VCaP (cell line): ENCODE results near the gene SOBP.

Source experiments
- H3K27ac ChIP-seq: fragments of 450-650 bp; 2 replicates; pipeline ENCODE4 v1.5.1; 2017
- CTCF ChIP-seq: fragments of 450-650 bp; conservative IDR thresholded peaks from 2 replicates; pipeline ENCODE4 v1.5.1; 2017; ENCODE audit warnings: mild to moderate bottlenecking, moderate library complexity

The SOBP gene

DNA sequence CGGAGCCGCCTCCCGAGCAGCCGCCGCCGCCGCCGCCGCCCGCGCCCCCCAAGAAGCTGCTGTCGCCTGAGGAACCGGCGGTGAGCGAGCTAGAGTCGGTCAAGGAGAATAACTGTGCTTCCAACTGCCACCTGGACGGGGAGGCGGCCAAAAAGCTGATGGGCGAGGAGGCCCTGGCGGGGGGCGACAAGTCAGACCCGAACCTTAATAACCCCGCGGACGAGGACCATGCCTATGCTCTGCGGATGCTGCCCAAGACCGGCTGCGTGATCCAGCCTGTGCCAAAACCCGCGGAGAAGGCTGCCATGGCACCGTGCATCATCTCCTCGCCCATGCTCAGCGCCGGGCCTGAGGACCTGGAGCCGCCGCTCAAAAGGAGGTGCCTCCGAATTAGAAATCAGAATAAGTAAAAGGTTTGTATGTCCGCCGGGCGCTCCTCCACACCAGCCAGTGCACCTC is 145.2 kb downstream of the SOBP start:
- TF ChIP-seq CTCF, result no peak
- H3K27ac ChIP-seq, result no peak overlapping the region

DNA sequence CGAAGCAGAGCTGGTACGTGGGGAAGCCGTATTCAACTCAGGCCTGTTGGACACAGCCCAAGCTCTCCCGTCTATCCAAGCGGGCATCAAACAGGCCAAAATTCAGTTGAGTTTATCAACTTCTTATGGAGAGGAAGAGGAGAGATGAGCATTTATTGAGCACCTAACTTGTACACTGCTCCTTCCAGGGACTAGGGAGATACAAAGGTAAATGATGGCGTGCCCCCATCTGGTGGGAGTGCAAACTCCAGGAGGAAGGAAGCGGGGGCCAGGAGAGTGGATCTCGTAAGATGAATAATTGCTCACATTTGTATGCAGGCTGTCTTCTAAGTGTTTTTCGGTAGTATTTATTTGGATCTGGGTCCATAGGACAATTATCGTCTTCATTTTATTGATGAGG is 146.6 kb downstream of the SOBP start:
- H3K27ac ChIP-seq, result no peak overlapping the region
- no peak for TF ChIP-seq CTCF

DNA sequence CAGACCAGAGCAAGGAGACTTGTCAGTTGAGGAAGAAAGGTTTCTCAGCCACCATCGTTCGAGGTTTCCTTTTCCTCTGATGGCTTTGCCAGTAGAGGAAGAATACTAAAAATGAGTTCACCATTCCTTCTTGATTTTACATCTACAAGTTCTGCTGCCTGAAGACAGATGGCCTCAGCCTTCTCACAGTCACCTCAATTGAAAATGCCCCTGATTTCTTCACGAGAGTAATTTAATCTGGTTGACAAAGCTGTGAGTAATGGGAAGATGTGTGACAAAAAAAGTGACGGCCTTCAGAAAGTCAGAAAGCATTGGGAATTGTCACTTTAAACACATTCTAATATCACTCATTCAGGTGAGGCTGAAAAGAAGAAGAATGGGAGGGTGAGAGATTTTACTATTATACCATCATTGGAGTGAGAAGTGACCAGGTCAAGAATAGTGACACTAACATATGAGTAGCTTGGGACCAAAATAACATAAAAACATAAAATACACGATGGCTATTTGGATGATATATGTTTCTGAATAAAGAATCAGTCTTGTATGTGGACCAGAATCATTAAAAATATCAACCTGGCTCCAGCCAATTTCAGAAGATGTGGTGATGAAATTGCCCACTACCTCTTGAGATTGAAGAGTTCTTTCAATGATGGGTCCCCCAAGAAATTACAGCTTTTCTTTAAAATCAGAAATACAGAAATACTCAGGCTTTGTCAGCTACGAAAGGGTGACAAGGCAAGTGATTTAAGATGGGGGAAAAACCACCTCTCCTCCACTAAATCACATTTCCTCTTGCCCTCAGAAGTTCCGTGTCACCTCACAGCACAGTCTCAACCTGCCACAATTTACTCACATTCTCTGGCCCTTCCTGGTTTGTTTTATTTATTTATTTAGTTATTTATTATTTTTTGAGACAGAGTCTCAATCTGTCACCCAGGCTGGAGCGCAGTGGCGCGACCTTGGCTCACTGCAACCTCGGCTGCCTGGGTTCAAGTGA is 147.7 kb downstream of the SOBP start:
- TF ChIP-seq CTCF, result no peak
- no peak overlapping the region for H3K27ac ChIP-seq

DNA sequence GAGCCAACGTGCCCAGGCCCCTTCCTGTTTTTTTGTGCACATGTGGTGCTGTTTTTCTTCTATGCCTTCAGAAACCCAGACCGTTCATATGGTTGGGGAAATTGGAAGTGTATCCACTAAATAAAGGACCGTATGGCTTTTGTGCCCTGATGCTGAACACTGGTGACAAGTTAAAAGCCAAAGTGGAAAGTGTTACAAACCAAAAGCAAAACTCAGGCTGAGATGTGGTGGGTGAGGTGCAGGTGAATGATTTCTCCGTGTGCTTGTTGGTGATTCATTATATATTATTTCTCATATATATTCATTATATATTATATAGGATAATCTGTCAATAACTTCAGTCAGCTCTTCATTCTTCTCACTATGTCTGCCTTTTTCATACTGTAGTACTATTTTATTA is 148.6 kb downstream of the SOBP start:
- no peak overlapping the region for H3K27ac ChIP-seq
- no peak for TF ChIP-seq CTCF

DNA sequence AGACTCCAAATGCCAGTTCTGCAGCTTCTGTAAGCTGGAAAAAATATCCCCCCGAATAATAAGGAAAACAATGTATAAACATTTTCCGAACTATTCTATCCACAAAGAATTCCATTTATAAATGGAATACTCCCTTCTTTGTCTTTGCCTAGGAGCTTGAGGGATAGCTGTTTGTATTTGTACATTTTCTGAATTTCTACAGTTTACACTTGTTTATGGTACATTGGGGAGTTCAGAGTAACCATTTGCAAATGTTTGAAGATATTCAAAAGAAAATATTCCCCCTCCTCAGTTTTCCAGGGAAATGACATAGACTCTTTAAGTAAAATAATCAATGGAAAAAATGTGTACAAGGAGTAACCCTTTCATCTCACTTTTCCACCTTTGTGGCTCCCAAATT is 149.6 kb downstream of the SOBP start:
- TF ChIP-seq CTCF, result no peak
- no peak overlapping the region for H3K27ac ChIP-seq

DNA sequence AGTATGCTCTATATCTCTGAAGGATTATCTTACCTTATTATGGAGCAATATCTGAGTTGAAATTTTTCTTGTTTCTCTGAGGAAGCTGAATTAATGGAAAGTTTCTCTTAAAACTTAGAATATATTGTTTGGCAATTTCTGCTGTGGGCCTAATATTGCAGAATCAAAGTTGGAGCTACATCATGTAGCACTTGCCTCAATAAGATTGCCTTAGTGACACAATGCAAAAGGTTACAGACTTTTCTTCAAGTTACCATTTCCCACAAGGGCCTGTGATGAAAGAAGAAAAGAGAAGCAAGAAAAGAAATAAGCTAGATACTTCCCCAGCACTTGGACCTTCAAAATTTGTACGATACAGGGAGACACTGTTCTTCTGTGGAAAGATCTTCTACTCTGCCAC is 151.2 kb downstream of the SOBP start:
- no peak for TF ChIP-seq CTCF
- H3K27ac ChIP-seq, result no peak overlapping the region

- no peak overlapping the region for H3K27ac ChIP-seq
- TF ChIP-seq CTCF, result no peak
Observed at GRCh38 chr6:107641500-107641941, 151.6 kb downstream of the SOBP start.
